GM18870 (cell line): ENCODE results near the gene ARHGEF37.
"Not testable (repeated sequence)": the region's sequence is repeated elsewhere in the genome, so short reads cannot be mapped to it uniquely, and the experiment has no call there.

Experiments used
- ATAC-seq: cut with Tn5 transposase; IDR thresholded peaks from one replicate; pipeline ENCODE4 v1.9.1; 2021; ENCODE audit warnings: moderate library complexity; ENCODE audit not compliant: unreplicated experiment

Gene ARHGEF37

DNA sequence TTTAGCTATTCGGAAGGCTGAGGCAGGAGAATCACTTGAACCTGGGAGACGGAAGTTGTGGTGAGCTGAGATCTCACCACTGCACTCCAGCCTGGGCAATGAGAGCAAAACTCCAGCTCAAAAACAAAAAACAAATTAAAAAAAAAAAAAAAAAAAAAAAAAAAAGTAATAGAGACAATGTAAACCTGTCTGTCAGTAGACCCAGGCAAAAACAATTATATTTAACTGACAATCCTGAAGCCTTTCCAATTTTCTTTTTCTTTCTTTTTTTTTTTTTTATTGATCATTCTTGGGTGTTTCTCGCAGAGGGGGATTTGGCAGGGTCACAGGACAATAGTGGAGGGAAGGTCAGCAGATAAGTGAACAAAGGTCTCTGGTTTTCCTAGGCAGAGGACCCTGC is 88.0 kb downstream of the ARHGEF37 start:
- not testable (repeated sequence) for ATAC-seq

DNA sequence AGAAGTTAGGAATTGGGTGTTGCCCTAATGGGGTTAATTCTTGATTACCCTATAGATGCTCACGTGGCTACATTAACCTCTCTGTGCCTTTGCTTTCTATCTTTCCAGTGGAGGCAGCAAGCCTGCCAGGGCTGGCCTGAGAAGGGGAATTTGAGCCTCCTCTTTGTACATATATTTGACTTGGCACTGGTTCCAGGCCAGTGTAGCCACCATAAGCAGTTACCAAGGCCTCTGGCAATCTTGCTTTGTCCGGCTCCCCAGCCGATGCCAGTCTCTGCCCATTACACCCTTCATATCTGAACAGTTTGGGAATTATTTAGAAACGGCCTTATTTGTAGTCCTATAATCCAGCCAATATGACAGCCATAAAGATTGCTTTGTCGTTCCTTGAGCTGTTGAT is 90.2 kb downstream of the ARHGEF37 start:
- ATAC-seq, result no peak

DNA sequence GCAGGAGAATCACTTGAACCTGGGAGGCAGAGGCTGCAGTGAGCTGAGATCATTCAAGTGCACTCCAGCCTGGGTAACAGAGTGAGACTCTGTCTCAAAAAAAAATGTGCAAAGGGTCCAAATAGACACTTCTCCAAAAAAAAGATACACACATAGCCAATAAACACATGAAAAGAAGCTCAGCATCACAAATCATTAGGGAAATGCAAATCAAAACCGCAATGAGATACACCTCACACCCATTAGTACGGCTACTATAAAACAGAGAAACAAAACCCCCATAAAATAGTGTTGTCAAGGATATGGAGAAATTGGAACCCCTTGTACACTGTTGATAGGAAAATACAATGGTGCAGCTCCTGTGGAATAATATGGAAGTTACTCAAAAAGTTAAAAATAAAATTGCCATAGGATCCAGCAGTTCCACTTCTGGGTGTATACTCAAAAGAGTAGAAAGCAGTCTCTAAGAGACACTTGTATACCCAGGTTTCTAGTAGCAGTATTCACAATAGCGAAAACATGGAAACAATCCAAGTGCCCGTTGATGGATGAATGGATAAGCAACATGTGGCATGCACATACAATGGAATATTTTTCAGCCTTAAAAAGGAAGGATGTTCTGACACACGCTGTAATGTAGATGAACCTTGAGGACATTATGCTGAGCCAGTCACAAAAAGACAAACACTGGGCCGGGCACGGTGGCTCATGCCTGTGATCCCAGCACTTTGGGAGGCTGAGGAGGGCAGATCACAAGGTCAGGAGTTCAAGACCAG is 91.6 kb downstream of the ARHGEF37 start:
- ATAC-seq, result no peak

DNA sequence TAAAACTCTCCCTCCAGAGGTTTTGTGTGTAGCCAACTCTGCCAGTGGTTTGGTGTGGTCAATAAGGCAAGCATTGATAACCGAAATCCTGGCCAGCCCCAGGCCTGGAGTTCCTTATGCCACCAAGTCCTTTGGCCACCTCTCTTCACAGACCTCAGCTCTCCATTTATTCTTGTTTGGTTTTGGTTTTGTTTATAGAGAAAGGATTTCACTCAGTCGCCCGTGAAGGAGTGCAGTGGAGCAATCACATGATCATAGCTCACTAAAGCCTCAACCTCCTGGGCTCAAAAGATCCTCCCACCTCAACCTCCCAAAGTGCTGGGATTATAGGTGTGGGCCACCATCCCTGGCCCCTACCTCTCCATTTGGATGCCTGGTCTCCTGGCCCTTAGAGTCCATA is 93.4 kb downstream of the ARHGEF37 start:
- ATAC-seq, result no peak

DNA sequence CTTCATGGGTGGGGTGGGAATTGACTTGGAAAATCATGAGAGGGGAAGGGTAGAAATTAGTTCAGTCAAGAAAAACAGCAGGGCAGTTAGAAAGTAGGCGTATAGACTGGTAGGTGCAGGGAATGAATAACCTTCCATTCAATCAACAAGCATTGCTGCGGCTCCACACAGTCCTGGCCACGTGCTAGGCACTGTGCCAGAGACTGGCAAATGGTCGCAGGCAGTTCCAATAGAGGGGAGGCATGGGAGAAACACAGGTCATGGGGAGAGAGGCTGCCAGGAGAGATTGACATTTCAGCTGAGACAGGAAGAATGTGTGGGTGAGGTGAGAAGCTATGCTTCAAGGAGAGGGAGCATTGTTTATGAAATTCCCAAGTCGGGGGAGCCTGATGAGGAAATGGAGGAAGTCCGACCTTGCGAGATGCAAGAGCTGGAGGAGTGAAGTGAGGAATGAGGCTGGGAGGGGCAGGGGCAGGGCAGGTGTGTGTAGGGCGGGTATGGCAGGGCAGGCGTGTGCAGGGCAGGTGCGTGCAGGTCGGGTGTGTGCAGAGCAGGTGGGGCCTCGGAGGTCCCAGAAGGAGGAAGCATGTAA is 94.4 kb downstream of the ARHGEF37 start:
- ATAC-seq, result no peak

DNA sequence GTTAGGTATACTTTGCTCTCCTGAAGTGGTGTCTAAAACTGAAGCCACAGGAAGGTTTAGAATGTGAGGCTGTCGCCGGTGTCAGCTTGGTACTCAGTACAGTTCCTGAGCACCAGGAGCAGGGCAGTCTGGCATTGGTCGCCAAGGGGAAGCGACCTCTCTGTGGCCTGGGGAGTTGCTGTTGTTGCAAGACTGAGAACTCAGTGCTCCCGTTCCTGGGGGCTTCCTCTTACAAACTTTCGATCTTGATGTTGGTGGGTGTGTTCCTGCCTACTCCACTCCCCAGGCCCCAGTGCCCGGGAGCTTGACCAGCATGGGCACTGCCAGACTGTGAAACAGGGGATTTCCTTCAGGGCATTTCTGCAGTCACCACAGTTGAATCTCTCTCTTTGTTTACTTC is 96.4 kb downstream of the ARHGEF37 start:
- no peak for ATAC-seq

DNA sequence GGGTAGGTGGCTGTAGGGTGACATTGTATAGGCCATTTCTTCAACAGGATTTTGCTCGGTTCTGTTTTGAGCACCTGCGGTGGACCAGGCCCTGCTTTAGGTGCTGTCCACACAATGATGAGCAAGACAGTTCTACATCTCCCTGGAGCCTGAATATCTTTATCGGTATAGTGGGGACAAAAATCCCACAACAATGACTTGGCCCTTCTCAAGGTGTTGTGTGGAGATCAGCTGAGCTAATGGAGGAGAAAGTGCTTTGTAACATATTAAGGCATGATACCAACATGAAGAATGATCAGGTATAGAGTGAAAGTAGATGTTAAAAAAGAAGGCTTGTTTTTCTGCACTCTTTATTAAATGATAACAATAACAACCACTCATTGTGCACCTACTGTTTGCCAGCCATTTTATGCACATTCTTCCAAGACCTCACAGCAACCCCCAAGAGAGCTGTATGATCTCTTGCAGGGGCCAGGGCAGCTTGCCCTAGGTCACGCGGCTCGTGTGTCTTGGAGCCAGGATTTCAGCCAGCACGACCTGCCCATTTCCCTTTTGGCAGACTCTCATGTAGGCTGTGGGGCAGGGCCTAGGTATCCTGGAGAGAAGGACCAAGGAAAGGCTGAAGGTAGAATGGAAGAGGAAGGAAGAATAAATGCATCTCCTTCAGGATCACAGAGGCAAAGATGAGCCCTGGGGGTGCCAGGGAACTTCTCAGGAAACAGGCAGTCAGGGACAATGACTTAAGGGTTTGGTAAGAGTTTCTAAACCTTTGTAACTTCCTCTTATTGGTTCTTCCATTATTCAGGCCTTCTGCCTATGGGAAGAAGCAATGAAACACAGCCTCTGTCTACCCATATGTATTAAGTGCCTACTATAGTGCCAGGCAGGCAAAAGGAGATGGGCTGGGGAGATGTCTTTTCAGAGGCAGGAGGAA is 98.8 kb downstream of the ARHGEF37 start:
- peak; percentile 62 for ATAC-seq

DNA sequence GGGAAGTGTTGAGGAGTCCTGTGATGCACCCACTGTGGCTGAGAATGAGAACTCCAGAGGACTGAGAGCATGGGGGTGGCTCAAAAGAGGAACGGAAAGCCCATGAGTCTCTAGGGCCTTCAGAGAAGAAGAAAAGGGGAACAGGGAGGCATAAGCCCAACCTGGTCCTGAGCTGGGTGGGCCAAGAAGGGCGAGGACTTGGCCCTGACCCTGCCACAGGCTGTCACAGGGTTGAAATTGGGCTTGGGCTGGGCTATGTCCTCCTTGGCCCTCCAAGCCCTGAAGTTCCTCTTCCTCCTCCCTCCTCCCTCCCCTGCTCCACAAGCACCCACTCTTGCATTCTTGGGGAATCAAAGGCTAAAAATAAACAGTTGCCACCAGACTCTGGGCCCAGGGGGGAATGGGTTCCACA is 99.5 kb downstream of the ARHGEF37 start:
- ATAC-seq, result peak; percentile 92

DNA sequence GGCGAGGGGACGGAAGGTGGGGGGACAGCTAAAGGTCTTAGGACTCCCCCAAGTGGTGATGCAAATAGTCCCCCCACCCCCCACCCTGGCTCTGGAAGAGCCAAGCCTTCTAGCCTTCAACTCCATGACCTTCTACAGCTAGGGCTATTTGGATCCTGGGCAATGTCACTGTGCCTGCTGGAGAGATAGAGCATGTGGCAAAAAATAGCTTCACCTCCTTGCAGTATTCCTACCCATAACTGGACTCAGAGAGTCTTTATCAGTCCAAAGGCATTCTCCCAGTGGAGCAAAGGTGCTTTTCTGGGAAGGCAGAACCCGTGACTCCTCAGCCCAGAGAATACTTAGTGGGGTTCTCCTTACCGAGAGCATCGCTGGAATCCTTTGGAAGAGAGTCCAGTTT is 100.0 kb downstream of the ARHGEF37 start:
- no peak for ATAC-seq

DNA sequence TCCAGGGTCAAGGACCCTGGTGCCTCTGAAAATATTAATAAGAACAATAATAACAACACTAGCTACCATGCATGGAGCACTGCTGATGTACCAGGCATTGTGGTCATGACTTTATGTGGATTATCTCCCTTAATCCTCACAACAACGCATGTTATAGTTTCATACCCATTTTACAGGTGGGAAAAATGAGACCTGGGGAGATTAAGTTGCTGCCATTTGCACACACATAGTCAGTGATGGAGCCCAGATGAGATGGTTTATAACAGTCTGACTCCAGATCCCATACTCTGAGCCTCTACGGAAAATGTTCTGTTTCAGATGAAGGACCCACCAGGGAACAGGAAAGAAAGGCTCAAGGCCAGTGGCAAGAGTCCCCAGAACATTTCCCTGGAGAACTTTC is 100.6 kb downstream of the ARHGEF37 start:
- ATAC-seq, result no peak

DNA sequence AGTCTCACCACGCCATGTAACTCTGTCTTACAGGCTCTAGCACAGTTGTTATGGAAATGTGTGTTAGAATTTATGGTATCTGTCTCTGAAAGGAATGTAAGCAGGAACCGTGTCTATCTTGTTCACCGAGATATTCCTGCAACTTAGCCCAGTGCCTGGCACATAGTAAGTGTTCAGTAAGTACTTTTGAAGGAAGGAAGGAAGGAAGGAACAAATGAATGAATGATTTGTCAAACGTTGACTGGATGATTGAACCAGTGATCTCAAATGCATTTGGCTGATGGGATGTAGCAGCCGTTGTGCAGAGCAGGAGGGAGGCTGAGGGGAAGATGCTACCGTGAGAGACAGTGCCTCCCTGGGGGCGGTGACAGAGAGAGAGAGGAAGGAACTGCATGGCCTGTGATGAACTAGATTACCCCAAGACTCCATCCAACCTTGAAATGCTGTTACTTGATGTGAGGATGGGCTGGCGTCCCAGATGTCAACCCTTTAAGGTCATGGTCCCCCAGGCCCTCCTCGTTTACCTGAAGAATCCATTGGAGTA is 101.3 kb downstream of the ARHGEF37 start:
- ATAC-seq, result no peak

DNA sequence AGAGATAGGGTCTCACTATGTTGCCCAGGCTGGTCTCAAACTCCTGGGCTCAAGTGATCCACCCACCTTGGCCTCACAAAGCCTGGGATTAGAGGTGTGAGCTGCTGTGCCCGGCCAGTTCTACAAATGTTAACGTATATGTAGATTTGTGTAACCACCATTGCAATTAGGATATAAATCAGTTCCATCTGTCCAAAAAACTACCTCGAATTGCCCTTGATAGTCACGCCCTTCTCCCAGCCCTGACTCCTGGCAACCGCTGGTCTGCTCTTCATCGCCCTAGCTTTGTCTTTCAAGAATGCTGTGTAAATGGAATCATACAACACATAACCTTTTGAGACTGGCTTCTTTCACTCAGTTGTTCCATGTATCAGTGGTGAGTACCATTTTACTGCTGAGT is 102.7 kb downstream of the ARHGEF37 start:
- no peak for ATAC-seq

DNA sequence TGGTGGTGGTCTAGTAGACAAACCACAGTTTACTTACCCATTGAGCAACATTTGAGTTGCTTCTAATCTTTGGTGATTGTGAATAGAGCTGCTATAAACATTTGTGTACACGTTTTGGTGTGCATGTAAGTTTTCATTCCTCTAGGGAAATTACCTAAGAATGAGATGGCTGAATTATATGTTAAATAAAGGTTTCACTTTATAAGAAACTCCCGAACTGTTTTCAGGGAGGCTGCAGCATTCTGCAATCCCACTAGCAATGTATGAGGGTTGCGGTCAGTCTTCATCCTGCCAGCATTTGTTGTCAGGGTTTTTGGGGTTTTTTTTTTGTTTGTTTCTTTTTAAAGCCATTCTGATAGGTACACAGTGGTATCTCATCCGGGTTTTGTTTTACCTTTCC is 103.1 kb downstream of the ARHGEF37 start:
- ATAC-seq, result no peak
